Gastrocnemius medialis (tissue), 4 donors: ENCODE measurements around the gene DLEC1.

Experiments used
- POLR2A ChIP-seq, 2 donors: fragments of 450-650 bp; IDR thresholded peaks; one replicate each; pipeline ENCODE4 v1.6.1; 2017; ENCODE audit warnings: antibody characterized with exemption in 2 of 2, mild to moderate bottlenecking in 2 of 2, moderate library complexity in 2 of 2
- TF ChIP-seq, protein P1 (sequence below), 5 experiments: fragments of 450-650 bp in 3 of 5; fragments of 200-600 bp in 2 of 5; sonication (generic) in 2 of 5; IDR thresholded peaks in 4 of 5; conservative IDR thresholded peaks in 1 of 5; 1 replicate in 4 of 5; 2 replicates in 1 of 5; pipeline ENCODE4 v1.5.1; 2016 to 2019; ENCODE audit warnings: antibody characterized with exemption in 5 of 5, mild to moderate bottlenecking in 3 of 5, moderate library complexity in 3 of 5

DNA sequence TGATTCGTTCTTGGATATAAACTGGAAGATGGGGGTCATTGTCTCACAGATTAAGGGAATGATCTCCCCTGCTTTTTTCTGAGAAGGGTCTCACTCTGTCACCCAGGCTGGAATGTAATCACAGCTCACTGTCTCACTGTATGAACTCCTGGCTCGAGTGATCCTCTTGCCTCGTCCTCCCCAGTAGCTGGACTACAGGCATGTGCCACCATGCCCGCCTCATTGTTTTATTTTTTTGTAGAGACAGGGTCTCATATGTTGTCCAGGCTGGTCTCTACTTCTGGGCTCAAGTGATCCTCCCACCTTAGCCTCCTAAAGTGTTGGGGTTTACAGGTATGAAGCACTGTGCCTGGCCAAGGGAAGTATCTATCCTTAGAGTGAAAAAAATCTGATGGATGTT, 131.7 kb downstream of the DLEC1 start:
- TF ChIP-seq, protein P1, sequence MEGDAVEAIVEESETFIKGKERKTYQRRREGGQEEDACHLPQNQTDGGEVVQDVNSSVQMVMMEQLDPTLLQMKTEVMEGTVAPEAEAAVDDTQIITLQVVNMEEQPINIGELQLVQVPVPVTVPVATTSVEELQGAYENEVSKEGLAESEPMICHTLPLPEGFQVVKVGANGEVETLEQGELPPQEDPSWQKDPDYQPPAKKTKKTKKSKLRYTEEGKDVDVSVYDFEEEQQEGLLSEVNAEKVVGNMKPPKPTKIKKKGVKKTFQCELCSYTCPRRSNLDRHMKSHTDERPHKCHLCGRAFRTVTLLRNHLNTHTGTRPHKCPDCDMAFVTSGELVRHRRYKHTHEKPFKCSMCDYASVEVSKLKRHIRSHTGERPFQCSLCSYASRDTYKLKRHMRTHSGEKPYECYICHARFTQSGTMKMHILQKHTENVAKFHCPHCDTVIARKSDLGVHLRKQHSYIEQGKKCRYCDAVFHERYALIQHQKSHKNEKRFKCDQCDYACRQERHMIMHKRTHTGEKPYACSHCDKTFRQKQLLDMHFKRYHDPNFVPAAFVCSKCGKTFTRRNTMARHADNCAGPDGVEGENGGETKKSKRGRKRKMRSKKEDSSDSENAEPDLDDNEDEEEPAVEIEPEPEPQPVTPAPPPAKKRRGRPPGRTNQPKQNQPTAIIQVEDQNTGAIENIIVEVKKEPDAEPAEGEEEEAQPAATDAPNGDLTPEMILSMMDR (IDR thresholded peaks at IDR 0.05 in 4 of 5, conservative IDR thresholded peaks at IDR 0.05 in 1 of 5), result no peak
- TF ChIP-seq POLR2A (IDR thresholded peaks at IDR 0.05), result no peak
